SK-N-SH (cell line): ENCODE data around the gene CDKL5. TPM values are rescaled to one million over a fixed set of nuclear protein-coding genes. Genes with fewer than 3 reads are reported as not detected.

Experiments
- CTCF ChIA-PET: fragments of 300-600, 350-600 bp; formaldehyde crosslinking; extraction: SDS; loops from one replicate; lab custom pipeline; 2021; lab: Yijun Ruan, JAX
- POLR2A ChIA-PET: fragments of 350-600 bp; sonication (Branson Sonifier 250); formaldehyde crosslinking; extraction: SDS; loops from one replicate; lab custom pipeline; 2020; ENCODE audit warnings: antibody characterized with exemption, inconsistent platforms; lab: Yijun Ruan, JAX
- DNase-seq: peaks from one replicate; pipeline ENCODE4 v3.0.0; 2012
- H2AFZ ChIP-seq: fragments of 200-600 bp; sonication (generic); 2 replicates; pipeline ENCODE4 v1.8.1; 2016; ENCODE audit warnings: antibody characterized with exemption, mild to moderate bottlenecking, low read depth
- H3F3A ChIP-seq: fragments of 200-600 bp; sonication (generic); replicated peaks from 2 replicates; pipeline ENCODE3; 2016; ENCODE audit warnings: antibody characterized with exemption, mild to moderate bottlenecking; ENCODE audit not compliant: insufficient read depth
- H3K27ac ChIP-seq, 2 experiments: fragments of 200-500 bp in 1 of 2; fragments of 200-600 bp in 1 of 2; sonication (Bioruptor generic) in 1 of 2; sonication (generic), shearing (Covaris generic) in 1 of 2; 2 replicates each; pipeline versions ENCODE4 v1.5.1 to v1.6.1; 2014 to 2016; ENCODE audit warnings: low read depth in 2 of 2, inconsistent platforms in 1 of 2, low read length in 1 of 2, mild to moderate bottlenecking in 1 of 2, mixed read lengths in 1 of 2
- H3K27me3 ChIP-seq: fragments of 200-600 bp; sonication (generic), shearing (Covaris generic); 2 replicates; pipeline ENCODE4 v1.6.1; 2016; ENCODE audit warnings: mixed run types; ENCODE audit not compliant: insufficient read depth
- H3K36me3 ChIP-seq, 2 experiments: fragments of 200-500 bp in 1 of 2; fragments of 200-600 bp in 1 of 2; sonication (Bioruptor generic) in 1 of 2; sonication (generic) in 1 of 2; replicated peaks in 1 of 2; 2 replicates each; pipeline versions ENCODE3 to v1.5.1; 2014 to 2016; ENCODE audit warnings: low read length in 1 of 2, mild to moderate bottlenecking in 1 of 2; ENCODE audit not compliant: insufficient read depth in 2 of 2, control insufficient read depth in 1 of 2
- H3K4me1 ChIP-seq, 2 experiments: fragments of 200-500 bp in 1 of 2; fragments of 200-600 bp in 1 of 2; sonication (Bioruptor generic) in 1 of 2; sonication (generic), shearing (Covaris generic) in 1 of 2; 2 replicates each; pipeline versions ENCODE4 v1.5.1 to v1.6.1; 2014 to 2016; ENCODE audit warnings: low read depth in 1 of 2, low read length in 1 of 2, mixed run types in 1 of 2; ENCODE audit not compliant: insufficient read depth in 2 of 2, control insufficient read depth in 1 of 2
- H3K4me2 ChIP-seq: fragments of 200-600 bp; sonication (generic), shearing (Covaris generic); 2 replicates; pipeline ENCODE4 v1.6.1; 2017; ENCODE audit warnings: mixed run types
- H3K4me3 ChIP-seq, 2 experiments: fragments of 200-500 bp in 1 of 2; fragments of 200-600 bp in 1 of 2; sonication (Bioruptor generic) in 1 of 2; sonication (generic), shearing (Covaris generic) in 1 of 2; 2 replicates each; pipeline versions ENCODE4 v1.5.1 to v1.8.1; 2014 to 2016; ENCODE audit warnings: low read depth in 2 of 2, inconsistent platforms in 1 of 2, low read length in 1 of 2, mild to moderate bottlenecking in 1 of 2, mixed read lengths in 1 of 2, moderate library complexity in 1 of 2
- H3K79me2 ChIP-seq: fragments of 200-600 bp; sonication (generic); 2 replicates; pipeline ENCODE4 v1.8.1; 2017; ENCODE audit warnings: mild to moderate bottlenecking; ENCODE audit not compliant: insufficient read depth
- H3K9ac ChIP-seq: fragments of 200-600 bp; sonication (generic); 2 replicates; pipeline ENCODE4 v1.6.1; 2017; ENCODE audit warnings: mixed run types
- H3K9me2 ChIP-seq: fragments of 200-600 bp; sonication (generic); 2 replicates; pipeline ENCODE4 v1.6.1; 2017; ENCODE audit warnings: mixed run types
- H3K9me3 ChIP-seq: fragments of 200-600 bp; sonication (generic); 2 replicates; pipeline ENCODE4 v1.6.1; 2017; ENCODE audit warnings: mixed run types, mild to moderate bottlenecking, moderate library complexity
- H4K20me1 ChIP-seq: fragments of 200-600 bp; sonication (generic); 2 replicates; pipeline ENCODE4 v1.6.1; 2017; ENCODE audit warnings: mild to moderate bottlenecking, mixed run types; ENCODE audit not compliant: insufficient read depth
- CHD2 ChIP-seq: fragments of 150-350 bp; IDR thresholded peaks from 2 replicates; pipeline ENCODE4 v1.6.1; 2018; ENCODE audit warnings: low read length; ENCODE audit not compliant: partially characterized antibody
- ELF1 ChIP-seq: IDR thresholded peaks from 2 replicates; pipeline ENCODE4 v1.4.0; 2012
- EZH2phosphoT487 ChIP-seq: fragments of 200-600 bp; sonication (generic); IDR thresholded peaks from 2 replicates; pipeline ENCODE4 v1.6.1; 2017; ENCODE audit warnings: low read depth, mixed run types, mild to moderate bottlenecking, antibody characterized with exemption, moderate library complexity, borderline replicate concordance
- FOSL2 ChIP-seq: IDR thresholded peaks from 2 replicates; pipeline ENCODE4 v1.4.0; 2012; ENCODE audit warnings: low read depth, mild to moderate bottlenecking, moderate library complexity, borderline replicate concordance
- FOXJ3 ChIP-seq: sonication (generic); formaldehyde crosslinking; IDR thresholded peaks from 2 replicates; pipeline ENCODE4 v1.5.1; 2020; ENCODE audit warnings: mild to moderate bottlenecking, missing genetic modification reagents
- MEF2A ChIP-seq: IDR thresholded peaks from 2 replicates; pipeline ENCODE4 v1.4.0; 2012; ENCODE audit warnings: low read depth, borderline replicate concordance
- MXI1 ChIP-seq: IDR thresholded peaks from 2 replicates; pipeline ENCODE4 v1.6.1; 2012; ENCODE audit warnings: mild to moderate bottlenecking, low read depth, low read length, improper control_type of control experiment
- NFIC ChIP-seq: IDR thresholded peaks from 2 replicates; pipeline ENCODE4 v1.4.0; 2012; ENCODE audit warnings: borderline replicate concordance
- NRF1 ChIP-seq: IDR thresholded peaks from 2 replicates; pipeline ENCODE4 v1.6.1; 2012; ENCODE audit warnings: low read depth, mild to moderate bottlenecking, low read length
- POLR2AphosphoS5 ChIP-seq: IDR thresholded peaks from 2 replicates; pipeline ENCODE4 v1.6.1; 2012; ENCODE audit warnings: low read depth, low read length
- RCOR1 ChIP-seq: fragments of 150-350 bp; IDR thresholded peaks from 2 replicates; pipeline ENCODE4 v1.6.1; 2017; ENCODE audit warnings: antibody characterized with exemption, low read length
- SMC3 ChIP-seq: IDR thresholded peaks from 2 replicates; pipeline ENCODE4 v1.6.1; 2012; ENCODE audit warnings: low read depth, low read length, improper control_type of control experiment
- WGBS: methylation state at CpG from one replicate; pipeline ENCODE4 v1.1.6; 2017; ENCODE audit warnings: low lambda C conversion rate; 5-methylcytosine and 5-hydroxymethylcytosine counted together
- polyA plus RNA-seq, 3 experiments: library from polyadenylated mRNA; depleted of rRNA; stranded (reverse); fragments of >200 nt; gene quantifications; 2 replicates each; pipeline ENCODE4 v1.2.3, GENCODE V29; 2012
- TF ChIP-seq, protein P1 (sequence below): IDR thresholded peaks from 2 replicates; pipeline ENCODE4 v1.4.0; 2012; ENCODE audit warnings: low read depth
- TF ChIP-seq, protein P2 (sequence below): fragments of 200-600 bp; sonication (generic); IDR thresholded peaks from 2 replicates; pipeline ENCODE4 v1.6.1; 2017; ENCODE audit warnings: antibody characterized with exemption, mild to moderate bottlenecking, moderate library complexity

CDKL5 gene
- polyA plus RNA-seq, 1 of the 3 experiments (the other 2 are of a cell fraction) = 1.3 TPM

DNA sequence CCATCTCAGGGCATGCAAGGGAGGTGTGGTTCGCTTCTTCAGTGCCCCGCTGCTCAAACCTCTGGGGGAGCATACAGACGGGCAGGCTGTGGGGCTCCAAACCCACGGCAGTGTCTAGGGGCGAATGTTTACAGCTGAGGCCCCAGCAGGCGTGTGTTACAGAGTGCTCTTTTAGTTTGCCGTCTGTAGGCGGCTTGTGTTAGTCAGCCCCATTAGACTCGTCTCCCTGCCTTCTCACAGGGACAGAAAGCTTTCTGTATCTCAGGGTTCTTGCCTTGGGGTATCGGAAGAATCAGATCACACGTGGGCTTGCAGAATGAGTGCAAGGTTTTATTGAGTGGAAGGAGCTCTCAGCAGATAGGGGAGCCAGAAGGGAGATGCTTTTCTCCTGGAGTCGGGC is 235.9 kb downstream of the CDKL5 start:
- no peaks in the 10 kb centered on the region for H3K9me3 ChIP-seq
- WGBS = 52% methylated on average over 12 of the region's 12 CpGs
- H3K9me2 ChIP-seq = no peaks in the 10 kb centered on the region
- no peak overlapping the region for H3K27ac ChIP-seq
- no peaks in the 10 kb centered on the region; the same call in 1 of the 2 replicates for H3K27me3 ChIP-seq
- H3K9ac ChIP-seq = no peak overlapping the region
- no peak overlapping the region for H2AFZ ChIP-seq
- H3K4me3 ChIP-seq = no peak overlapping the region
- TF ChIP-seq, protein P1, sequence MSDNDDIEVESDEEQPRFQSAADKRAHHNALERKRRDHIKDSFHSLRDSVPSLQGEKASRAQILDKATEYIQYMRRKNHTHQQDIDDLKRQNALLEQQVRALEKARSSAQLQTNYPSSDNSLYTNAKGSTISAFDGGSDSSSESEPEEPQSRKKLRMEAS = no peak
- TF ChIP-seq FOXJ3 (CRISPR knock-in tag) (no peak), MEF2A (no peak), SMC3 (no peak), POLR2AphosphoS5 (no peak), MXI1 (no peak), ELF1 (no peak), NFIC (no peak), FOSL2 (no peak)
- TF ChIP-seq, protein P2, sequence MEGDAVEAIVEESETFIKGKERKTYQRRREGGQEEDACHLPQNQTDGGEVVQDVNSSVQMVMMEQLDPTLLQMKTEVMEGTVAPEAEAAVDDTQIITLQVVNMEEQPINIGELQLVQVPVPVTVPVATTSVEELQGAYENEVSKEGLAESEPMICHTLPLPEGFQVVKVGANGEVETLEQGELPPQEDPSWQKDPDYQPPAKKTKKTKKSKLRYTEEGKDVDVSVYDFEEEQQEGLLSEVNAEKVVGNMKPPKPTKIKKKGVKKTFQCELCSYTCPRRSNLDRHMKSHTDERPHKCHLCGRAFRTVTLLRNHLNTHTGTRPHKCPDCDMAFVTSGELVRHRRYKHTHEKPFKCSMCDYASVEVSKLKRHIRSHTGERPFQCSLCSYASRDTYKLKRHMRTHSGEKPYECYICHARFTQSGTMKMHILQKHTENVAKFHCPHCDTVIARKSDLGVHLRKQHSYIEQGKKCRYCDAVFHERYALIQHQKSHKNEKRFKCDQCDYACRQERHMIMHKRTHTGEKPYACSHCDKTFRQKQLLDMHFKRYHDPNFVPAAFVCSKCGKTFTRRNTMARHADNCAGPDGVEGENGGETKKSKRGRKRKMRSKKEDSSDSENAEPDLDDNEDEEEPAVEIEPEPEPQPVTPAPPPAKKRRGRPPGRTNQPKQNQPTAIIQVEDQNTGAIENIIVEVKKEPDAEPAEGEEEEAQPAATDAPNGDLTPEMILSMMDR = no peak
- TF ChIP-seq, all 33 proteins: peak for 0
- Histone ChIP-seq H3K36me3 (no peaks in the 10 kb centered on the region), H3K4me2 (no peak overlapping the region), H3F3A (no peaks in the 10 kb centered on the region), H3K4me1 (no peaks in the 10 kb centered on the region; a peak in 1 of 4 replicates), H3K79me2 (no peaks in the 10 kb centered on the region), H4K20me1 (no peaks in the 10 kb centered on the region)
- POLR2A ChIA-PET = no interaction called here
- DNase-seq = no peak
- CTCF ChIA-PET = no interaction called here

DNA sequence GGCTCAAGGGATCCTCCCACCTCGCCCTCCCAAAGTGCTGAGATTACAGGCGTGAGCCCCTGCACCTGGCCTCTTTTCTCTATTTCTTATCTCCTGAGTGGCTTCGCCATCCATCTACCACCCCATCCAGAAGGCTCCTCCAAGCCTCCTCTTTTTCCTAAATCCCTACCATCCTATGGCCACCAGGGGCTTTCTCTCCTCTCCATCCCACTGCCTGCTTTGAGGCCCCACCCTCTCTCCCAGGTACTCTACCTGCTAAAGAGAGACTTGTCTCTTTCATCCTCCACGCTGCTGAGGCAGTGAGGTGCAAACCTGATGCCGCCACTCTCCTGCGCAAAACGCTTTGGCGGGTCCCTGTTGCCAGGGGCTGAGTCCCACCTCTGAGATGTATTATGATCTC is 239.5 kb downstream of the CDKL5 start:
- Histone ChIP-seq H3K4me2 (no peak overlapping the region), H3K4me3 (no peak overlapping the region), H3K4me1 (peaks cover 0 to 3% of the 10 kb centered on the region in 2 experiments; a peak in 1 of 4 replicates), H3K9ac (no peak overlapping the region), H3F3A (no peaks in the 10 kb centered on the region), H3K36me3 (no peaks in the 10 kb centered on the region), H4K20me1 (no peaks in the 10 kb centered on the region), H3K27ac (no peak overlapping the region), H2AFZ (no peak overlapping the region), H3K79me2 (no peaks in the 10 kb centered on the region), H3K9me3 (no peaks in the 10 kb centered on the region), H3K27me3 (no peaks in the 10 kb centered on the region; the same call in 1 of the 2 replicates), H3K9me2 (no peaks in the 10 kb centered on the region)
- 75% methylated on average over 8 of the region's 8 CpGs for WGBS
- TF ChIP-seq EZH2phosphoT487 (no peak), CHD2 (no peak), RCOR1 (no peak), NRF1 (no peak)
- TF ChIP-seq, protein P2 = peak; percentile 16; the same call in 1 of the 2 replicates
- ChIA-PET POLR2A (no interaction called here), CTCF (no interaction called here)
- DNase-seq = no peak
